GM11168 (cell line): ENCODE results near the gene KLHDC7A.
"Not testable (repeated sequence)": the region's sequence is repeated elsewhere in the genome, so short reads cannot be mapped to it uniquely, and the experiment has no call there.

Experiments
- in situ Hi-C: fragments of 300-500 bp; cut with MboI; formaldehyde crosslinking; loops from one replicate; pipeline ENCODE4 v1.12.0; 2022; ENCODE audit warnings: low sequenced_read_pairs; ENCODE audit not compliant: unreplicated experiment

KLHDC7A gene

DNA sequence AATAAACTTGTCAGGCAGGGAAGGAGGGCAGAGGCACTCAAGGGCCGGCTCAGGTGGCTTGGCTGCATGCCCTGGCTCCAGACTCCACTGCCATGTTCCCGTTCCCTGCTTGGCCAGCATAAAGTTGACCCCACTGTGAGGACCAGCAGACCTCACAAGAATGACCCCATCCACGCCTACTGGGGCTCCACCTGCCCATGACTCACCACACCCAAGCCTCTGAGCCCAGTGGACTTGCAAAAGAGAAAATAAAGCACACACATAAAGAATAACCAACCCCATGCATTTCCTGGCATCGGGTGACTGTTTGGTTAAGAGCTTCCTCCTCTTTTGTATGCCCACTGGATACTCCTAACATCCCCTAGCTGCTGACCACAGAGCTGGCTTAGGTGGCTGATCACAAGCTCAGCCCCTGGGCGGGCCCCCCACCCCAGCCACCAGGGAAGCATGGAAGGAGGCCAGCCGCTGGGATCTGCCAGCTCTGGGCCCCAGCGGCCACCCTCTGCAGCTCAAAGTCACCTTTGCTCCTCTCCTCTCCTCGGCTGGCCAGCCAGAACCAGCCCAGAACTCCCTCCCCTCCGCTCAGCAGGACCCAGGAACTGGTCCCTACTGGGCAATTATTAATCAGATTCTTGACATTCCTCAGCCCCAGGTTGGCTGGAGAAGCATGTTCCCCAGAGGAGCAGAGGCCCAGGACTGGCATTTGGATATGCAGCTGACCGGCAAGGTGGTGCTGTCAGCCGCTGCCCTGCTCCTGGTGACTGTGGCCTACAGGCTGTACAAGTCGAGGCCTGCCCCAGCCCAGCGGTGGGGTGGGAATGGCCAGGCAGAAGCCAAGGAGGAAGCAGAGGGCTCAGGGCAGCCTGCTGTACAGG, at the start of gene KLHDC7A:
Gene KLHDC7A (plus strand): TSS at position 616 of the 875 bp plus-strand sequence. CDS start 52 bp downstream, at position 668.
- in situ Hi-C loops: no loop called here

DNA sequence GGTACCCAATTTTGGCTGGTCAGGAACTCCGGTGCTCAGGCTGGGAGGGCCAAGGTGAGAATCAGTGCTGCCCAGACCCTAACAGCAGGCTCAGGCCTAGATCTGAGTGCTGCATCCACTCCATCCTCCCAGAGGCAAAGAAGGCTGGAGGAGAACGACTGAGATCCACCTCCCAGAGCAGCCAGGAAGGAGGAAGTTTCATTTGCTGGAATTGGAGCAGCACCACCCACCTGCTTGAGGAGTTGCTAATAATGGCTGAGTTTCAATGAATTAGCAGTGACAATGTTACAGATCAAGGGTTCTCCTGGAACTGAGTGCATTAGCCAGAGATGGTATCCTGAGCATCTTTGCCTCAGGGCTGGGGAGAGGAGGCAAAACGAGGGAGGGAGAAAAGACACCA, 46.7 kb upstream of the KLHDC7A start:
- in situ Hi-C loops: no loop called here

DNA sequence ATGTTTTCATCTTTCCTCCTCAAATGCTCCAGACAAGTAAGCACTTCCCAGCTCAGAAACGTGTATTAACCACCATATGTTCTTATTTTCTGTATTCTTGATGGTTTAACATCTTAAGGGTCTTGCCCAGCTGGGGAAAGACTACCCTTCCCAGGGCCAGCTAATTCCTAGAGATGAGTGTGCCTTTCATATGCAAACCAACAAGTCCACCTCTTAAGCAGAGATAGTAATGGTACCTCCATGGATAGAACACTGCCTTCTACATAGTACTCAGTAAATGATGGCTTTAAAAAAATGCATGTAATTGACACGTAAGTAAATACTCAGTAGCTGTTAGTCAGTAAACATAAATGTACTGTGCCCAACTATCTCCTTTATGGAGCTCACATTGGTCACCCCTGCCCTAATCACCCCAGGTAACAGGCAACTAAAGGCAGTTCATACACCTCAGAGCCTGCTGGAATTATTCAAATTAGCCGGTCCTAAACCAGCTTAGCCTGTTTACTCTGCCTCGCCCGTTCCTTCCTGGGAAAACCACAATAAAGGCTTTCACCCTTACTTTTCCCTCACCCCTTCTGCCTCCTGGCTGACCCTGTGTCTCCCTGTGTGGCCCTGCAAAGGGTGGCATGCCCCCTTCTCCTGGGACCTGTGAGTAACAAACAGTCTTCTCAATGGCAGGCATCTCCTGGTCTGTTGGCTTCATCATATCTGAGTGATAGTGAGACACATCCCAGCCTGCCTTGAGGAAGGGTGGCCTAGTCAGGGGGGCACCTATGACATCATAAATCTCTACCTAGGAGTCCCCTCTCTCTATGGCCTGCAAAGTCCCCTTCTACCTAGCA, 40.1 kb upstream of the KLHDC7A start:
- in situ Hi-C loops: no loop called here

DNA sequence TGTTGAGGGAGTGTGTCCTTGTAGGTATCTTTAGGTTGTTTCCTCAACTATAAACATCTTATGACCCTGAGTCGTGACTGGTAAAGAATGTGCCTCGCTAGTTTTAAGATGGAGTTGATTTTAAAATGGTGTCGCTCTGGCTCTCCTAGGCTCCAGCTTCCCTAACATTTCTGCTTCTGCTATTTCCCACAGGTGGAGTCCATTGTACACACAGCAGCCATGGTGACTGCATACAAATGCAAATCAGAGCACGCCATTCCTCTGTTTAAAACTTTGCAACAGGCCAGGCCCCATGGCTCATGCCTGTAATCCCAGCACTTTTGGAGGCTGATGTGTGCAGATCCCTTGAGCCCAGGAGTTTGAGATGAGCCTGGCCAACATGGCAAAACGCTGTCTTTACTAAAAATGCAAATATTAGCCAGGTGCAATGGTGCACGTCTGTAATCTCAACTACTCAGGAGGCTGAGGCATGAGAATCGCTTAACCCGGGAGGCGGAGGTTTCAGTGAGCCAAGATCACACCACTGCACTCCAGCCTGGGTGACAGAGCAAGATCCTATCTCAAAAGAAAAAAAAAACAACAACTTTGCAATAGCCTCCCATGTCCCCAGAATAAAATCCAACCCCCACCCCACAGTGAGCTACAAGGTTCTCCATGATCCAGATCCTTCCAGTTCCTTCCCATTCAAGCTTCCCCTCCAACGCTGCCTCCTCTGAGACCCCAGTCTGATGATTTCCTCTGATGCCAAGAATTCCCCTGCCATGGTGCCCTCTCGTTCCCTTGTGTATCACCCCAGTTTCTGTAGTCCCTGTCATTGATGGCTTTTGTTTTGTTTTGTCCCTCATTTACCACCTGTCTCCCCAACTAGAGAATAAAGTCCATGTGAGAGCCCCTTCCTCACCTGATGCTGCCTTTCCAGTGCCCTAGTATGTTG, 36.9 kb upstream of the KLHDC7A start:
- in situ Hi-C loops: no loop called here

DNA sequence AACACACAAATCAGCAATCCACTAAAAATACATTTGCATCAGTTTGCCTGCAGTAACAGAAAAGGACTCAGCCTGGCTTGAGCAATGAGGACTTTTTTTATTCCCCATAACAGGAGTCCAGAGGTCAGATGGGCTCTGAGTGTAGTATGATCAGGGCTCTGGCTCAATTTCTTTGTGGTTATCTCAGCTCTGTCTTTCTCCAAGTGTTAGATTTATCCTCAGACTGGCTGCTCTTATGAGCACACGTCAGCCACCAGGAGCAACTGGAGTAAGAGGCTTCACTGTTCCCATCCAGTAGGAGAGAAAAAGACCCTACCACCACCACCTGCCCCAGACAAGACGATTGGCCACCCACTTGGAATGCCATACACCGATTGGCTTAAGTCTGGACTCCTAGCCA, 36.2 kb upstream of the KLHDC7A start:
- in situ Hi-C loops: no loop called here

DNA sequence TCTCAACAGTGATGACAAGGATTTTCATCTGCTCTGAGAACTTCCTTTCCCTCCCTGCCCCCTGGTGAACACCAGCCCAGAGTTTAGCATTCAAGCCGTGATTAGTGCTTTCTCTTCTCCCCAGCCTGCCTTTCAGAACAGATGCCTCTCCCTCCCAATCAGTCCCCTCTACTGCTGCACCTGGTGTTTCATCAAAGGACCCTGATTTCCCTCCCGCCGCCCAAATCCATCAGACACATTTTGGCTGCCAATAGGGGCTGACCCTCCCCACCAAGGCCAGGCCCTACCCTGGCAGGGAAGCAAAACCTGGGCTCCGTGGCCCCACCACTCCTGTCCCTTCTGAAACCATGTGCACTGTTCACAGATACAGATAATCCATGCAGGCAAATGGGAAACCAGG, 34.0 kb upstream of the KLHDC7A start:
- in situ Hi-C loops: no loop called here

DNA sequence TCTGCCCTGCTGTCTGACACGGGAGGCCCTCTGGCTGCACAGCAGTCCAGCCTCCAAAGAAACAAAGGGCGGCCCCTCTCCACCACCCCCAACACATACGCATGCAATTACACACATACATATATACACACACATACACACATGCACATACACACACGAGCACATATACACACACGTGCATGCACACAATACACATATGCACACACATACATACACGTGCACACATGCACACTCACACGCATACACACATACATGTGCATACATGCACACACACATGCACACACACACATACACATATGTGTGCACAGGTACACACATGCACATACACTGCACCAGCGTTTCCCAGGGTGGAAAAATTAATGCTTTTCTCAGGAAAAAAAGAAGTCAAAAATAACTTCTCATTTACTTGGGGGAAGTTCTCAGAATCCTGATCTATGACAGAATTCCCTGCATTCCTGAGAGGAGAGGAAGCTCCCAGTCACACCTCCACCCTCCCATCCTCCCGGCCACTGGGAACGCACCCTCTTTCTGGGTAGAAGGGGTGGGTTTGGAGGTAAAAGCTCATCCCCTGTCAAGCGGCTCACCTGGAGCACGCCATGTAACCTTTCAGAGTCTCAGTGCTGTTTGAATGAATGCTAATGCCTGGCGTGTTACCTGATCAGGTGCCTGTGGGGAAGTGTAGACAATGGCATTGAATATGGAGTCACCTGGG, 33.1 kb upstream of the KLHDC7A start:
- in situ Hi-C loops: no loop called here

DNA sequence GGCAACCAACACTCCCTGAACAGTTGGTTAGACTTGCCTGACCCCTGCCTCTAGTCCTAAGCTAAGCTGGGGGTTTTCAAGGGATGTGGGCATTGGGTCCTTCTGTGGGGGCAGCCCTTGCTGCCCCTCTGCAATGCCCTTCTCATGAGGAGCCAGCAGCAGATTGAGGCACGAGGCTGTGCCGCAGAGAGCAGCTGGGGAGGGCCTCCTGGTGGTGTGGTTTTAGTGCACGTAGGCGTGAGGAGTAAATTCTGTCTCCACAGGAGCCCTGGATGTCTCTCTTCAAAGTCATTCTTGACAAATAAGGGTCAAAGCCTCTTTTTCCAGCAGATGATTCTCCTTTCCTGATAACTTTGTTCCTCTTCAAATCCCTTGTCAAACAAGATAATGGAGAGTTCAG, 31.8 kb upstream of the KLHDC7A start:
- in situ Hi-C loops: no loop called here

DNA sequence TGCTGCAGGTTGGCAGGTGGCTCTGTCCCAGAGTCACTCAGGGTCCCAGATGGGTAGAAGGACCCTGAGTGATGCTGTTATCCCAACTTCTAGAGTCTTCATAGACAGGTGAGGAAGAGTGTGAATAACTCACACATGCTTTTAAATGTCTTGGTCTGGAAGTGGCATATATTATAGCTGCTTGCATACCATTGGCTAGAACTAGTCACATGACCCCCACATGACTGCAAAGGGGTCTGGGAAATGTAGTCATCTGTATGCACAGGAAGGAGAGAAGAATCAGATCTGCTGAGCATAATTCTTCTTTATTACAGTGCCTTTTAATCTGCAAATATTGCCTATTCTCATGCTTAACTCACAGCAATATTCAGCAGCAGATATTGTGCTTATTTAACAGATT, 28.2 kb upstream of the KLHDC7A start:
- in situ Hi-C loops: no loop called here

DNA sequence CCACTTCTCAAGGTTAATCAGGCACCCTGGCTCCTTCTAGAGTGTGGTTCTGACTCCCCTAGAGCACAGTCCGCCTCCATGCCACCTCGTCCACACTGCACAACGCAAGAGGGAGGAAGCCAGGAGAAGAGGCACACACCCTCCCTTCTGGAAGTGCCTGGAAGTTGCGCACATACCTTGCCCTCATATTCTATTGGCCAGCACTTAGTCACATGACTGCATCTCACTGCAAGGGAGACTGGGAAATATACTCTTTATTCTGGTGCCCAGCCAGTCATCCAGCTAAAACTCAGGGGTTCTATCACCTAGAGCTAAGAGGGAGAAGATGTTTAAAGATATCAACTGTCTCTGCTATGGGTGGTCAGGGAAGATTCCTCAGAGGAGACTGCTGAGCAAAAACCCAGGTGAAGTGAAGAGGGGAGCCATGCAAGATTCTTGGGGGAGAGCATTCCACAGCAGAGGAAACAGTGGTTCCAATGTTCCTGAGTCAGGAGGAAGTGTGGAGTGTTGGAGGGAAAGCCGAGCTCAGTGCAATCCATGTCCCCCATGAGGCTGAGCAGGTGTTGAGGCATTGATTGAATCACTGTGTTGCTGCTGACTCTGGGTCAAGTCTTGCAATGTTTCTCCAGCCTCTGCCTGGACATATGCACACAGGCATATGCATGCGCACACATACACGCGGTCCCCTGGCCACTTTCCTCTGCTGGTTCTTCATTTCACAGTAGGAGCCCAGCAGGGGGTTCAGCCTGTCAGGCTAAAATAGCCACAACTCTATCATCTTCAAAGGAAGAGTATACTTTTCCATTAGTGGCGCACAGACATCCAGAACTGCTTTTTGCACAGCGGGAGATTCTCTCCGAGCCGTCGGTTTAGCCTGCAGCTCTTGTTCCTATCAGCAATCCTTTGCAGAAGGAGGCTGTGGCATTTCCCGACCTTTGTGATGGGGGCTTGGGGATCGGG, 22.3 kb upstream of the KLHDC7A start:
- in situ Hi-C loops: no loop called here

DNA sequence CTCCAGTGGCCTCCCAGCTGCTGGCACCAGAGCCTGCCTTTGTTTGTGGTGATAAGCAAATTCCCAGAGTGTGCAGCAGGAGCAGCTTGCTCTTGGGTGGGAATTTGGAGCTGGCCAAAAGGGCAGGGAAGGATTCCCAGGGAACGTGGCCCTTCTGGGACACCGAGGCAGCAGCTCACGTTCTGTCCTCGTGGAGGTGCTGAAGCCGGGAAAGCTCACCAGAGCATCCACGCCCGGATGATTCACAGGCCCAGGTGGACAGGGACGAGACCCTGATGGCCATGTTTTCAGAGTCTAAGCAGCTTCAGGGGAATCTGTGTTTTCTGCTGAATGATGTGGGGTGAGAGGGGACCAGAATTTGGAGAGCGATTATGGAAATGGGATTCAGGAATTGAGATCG, 19.1 kb upstream of the KLHDC7A start:
- in situ Hi-C loops: no loop called here

DNA sequence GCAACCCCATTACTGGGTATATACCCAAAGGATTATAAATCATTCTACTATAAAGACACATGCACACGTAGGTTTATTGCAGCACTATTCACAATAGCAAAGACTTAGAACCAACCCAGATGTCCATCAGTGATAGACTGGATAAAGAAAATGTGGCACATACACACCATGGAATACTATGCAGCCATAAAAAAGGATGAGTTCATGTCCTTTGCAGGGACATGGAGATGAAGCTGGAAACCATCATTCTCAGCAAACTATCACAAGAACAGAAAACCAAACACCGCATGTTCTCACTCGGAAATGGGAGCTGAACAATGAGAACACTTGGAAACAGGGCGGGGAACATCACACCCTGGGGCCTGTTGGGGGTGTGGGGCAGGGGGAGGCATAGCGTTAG, 18.2 kb upstream of the KLHDC7A start:
- in situ Hi-C loops: not testable (repeated sequence)

DNA sequence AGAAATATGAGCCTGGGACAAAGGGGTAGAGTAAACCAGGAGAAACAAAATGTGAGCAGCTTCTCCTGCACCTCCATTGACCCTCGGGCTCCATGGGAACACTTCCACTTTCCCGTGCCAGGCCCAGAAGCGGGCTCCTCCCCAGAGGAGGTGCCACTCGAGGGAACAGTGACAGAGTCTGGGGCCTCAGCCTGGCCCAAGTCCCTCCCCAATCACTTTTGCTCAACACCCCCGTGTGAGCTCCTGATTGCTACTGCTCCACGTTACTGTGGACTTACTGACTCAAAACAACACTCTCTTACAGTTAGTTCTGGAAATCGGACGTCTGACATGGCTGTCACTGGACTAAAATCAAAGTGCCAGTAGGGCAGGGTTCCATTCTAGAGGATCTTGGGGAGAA, 17.7 kb upstream of the KLHDC7A start:
- in situ Hi-C loops: no loop called here

DNA sequence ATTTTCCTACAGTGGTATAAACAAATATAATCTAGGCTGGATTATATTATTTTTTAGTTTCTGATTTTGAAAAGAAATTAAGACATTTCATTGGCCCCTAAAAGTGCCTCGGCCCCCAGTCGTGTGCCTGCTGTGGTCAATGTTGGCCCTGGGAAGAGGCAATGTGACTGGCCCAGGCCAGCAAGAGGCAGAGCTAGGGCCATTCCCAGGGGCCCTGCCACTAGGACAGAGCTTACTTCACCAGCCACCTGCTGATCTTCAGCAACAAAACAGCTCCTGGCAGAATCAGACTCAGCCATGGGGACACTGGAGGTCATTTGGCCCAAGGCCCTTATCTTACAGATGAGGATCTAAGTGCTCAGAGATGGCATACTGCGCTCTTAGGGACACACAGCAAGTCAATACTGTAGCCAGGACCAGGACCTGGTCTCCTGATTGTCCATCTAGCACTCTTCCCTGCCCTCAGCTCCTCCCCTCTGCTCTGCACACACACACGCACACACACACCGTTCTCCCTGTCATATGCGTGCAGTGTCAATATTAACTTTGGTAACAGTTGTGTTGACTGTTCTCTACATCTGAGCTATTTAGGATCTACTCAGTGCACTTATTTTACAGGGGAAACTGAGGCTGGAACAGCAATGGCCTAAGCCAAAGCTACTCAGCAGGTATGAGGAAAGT, 16.6 kb upstream of the KLHDC7A start:
- in situ Hi-C loops: no loop called here

DNA sequence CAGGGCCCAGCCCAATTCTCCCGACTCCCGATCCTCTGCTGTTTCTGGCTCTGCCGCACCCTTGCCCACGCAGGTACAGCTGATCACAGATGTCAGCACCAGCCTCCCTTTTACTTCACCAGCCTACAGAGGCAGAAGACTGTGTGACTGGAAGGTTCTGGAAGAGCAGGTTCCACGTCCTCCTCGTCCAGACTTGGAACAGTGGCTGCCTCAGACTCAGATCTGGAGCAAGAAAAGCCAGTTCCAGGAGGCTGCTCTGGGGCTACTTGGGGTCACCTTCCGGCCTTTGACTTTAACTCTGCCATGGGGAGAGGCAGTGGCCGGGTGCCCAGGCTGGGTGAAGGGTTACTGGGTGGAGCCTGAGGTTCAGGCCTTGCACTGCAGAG, 16.1 kb upstream of the KLHDC7A start:
- in situ Hi-C loops: no loop called here

DNA sequence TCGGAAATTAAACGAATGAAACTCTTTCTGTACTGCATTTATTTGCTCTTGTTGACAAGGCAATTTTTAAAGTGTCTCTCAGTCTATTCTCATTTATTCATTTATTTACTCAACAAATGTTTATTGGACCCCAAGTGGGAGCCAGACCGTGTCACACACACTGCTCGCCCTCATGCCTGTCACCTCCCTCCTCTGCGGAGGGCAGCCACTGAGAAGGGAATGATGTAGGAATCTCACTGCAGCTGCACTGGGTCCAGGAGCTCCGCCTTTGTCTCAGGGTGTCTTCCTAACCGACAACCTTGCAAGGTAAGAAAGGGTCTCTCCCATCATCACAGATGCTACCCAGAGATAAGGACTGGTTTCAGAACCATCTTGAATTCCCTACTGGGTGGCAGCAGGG, 14.1 kb upstream of the KLHDC7A start:
- in situ Hi-C loops: no loop called here

DNA sequence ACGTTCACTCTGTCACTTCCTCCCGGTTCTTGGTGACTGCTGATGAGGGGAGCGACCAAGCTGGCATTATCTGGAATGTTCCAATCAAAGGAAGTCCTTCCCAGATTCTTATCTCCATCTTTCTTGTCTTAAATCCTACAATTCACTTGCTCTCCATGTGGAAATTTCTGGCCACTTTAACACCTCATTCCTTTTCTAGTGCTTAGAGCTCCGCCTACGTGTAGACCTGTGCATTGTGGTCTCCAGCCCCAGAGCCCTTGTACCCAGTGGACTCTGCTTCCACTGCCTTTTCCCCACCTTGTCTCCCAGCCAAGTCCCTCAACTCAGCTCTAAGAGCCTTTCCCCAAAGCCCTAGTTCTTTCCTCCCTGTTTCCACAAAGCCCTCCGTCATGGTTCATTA, 12.2 kb upstream of the KLHDC7A start:
- in situ Hi-C loops: no loop called here

DNA sequence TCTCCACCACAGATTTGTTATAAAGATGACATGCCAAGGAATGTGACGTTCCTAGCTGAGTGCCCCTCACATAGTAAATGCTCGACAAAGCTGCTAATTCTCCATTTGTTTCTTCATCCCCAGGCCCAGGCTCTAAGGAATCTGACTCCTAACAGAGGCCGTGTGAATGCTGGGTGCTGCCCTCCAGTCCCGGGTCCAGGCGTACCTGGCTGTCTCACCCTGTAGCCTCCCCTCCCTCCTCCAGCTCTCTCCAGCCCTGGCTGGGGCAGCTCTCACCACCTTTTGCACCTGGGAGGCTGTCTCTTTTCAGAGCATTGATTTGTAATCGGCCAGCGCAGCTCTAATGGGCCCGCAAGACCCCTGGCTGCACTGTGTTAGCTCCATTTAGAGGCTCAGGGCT, 11.2 kb upstream of the KLHDC7A start:
- in situ Hi-C loops: no loop called here
